ENCODE results near the gene PLD1. TPM values are rescaled to one million over a fixed set of nuclear protein-coding genes. Genes with fewer than 3 reads are reported as not detected.

Gene PLD1
- total RNA-seq, 4 donors from 2014 or later = 49.0 to 66.0 (median 55.1) TPM

DNA sequence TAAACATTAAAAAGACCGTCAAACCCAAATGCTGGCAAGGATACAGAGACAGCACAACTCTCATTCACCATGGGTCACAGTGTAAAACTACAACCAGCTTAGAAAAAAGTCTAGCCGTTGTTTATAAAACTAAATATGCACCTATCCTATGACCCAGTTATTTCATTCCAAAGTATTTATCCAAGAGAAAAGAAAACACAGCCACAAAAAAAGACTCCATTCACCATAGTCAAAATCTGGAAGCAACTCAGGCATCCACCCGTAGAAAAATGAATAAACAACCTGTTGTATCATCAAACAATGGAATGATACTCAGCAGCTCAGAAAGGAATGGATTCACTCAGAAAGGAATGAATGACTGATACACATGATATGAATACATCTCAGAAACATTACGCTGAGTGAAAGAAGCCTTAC, 28.6 kb downstream of the PLD1 start:
- Histone ChIP-seq H3K27me3 (no peaks in the 10 kb centered on the region), H3K27ac (no peak overlapping the region), H3K36me3 (no peaks in the 10 kb centered on the region), H3K4me3 (no peak overlapping the region), H3K4me1 (peaks cover 14% of the 10 kb centered on the region), H3K9me3 (no peaks in the 10 kb centered on the region)
- no peak for DNase-seq (ENCODE audit: low spot score in 2 of 2)
- TF ChIP-seq, protein P1, sequence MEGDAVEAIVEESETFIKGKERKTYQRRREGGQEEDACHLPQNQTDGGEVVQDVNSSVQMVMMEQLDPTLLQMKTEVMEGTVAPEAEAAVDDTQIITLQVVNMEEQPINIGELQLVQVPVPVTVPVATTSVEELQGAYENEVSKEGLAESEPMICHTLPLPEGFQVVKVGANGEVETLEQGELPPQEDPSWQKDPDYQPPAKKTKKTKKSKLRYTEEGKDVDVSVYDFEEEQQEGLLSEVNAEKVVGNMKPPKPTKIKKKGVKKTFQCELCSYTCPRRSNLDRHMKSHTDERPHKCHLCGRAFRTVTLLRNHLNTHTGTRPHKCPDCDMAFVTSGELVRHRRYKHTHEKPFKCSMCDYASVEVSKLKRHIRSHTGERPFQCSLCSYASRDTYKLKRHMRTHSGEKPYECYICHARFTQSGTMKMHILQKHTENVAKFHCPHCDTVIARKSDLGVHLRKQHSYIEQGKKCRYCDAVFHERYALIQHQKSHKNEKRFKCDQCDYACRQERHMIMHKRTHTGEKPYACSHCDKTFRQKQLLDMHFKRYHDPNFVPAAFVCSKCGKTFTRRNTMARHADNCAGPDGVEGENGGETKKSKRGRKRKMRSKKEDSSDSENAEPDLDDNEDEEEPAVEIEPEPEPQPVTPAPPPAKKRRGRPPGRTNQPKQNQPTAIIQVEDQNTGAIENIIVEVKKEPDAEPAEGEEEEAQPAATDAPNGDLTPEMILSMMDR (IDR thresholded peaks at IDR 0.05) = no peak
- TF ChIP-seq EP300 (IDR thresholded peaks at IDR 0.05) = no peak
- TF ChIP-seq POLR2AphosphoS5 (IDR thresholded peaks at IDR 0.05) = no peak
- TF ChIP-seq POLR2A (IDR thresholded peaks at IDR 0.05) = no peak
- WGBS = 75% methylated on average over 4 of the region's 4 CpGs

DNA sequence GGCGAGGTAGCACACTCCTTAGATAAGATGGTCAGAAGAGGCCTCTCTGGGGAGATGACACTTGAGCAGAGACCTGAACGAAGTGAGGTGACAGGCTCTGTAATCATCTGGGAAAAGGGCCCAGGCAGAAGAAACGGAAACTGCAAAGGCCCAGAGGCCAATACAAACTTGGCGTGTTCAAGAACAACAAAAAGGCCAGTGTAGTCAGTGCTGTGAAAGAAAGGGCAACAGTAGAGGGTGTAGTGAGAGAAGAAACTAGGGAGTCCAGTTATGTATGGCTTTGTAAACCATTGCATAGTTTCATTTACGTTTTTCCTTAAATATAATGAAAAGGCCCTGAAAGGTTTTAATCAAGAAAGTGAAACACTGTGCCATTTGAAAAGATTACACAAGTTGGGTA, 31.8 kb downstream of the PLD1 start:
- Histone ChIP-seq H3K27ac (no peak overlapping the region), H3K9me3 (no peaks in the 10 kb centered on the region), H3K36me3 (no peaks in the 10 kb centered on the region), H3K4me3 (no peak overlapping the region), H3K27me3 (no peaks in the 10 kb centered on the region), H3K4me1 (peaks cover 11% of the 10 kb centered on the region)
- no peak for DNase-seq (ENCODE audit: low spot score in 2 of 2)
- 80% methylated on average over 5 of the region's 5 CpGs for WGBS
- TF ChIP-seq POLR2AphosphoS5 (IDR thresholded peaks at IDR 0.05) (no peak), EP300 (IDR thresholded peaks at IDR 0.05) (no peak), POLR2A (IDR thresholded peaks at IDR 0.05) (no peak)
- TF ChIP-seq, protein P1 (IDR thresholded peaks at IDR 0.05) = no peak

DNA sequence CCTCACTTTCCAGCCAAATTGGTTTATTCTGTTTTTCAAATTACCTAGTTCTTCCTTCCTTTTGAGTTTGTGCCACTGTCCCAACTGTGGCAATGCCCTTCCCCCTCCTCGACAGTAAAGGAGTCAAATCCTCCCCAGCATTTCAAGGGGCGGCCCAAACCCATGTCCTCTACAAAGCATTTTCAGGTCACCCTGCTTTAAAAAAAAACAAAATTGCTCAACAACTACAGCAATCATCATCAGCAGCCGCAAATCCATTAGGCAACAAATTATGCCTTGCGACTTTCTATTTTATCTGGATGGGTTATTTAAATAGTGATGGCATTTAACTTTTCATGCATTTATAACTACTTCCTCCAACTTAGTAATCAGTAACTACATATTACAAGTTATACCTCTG, 32.7 kb downstream of the PLD1 start:
- Histone ChIP-seq H3K9me3 (no peaks in the 10 kb centered on the region), H3K4me1 (peaks cover 9% of the 10 kb centered on the region), H3K36me3 (no peaks in the 10 kb centered on the region), H3K4me3 (no peak overlapping the region), H3K27me3 (no peaks in the 10 kb centered on the region), H3K27ac (peak overlapping the region; percentile 25)
- 72% methylated on average over 4 of the region's 4 CpGs for WGBS
- no peak for DNase-seq (ENCODE audit: low spot score in 2 of 2)
- TF ChIP-seq EP300 (IDR thresholded peaks at IDR 0.05) = no peak
- no peak for TF ChIP-seq POLR2A (IDR thresholded peaks at IDR 0.05)
- TF ChIP-seq, protein P1 (IDR thresholded peaks at IDR 0.05) = no peak

DNA sequence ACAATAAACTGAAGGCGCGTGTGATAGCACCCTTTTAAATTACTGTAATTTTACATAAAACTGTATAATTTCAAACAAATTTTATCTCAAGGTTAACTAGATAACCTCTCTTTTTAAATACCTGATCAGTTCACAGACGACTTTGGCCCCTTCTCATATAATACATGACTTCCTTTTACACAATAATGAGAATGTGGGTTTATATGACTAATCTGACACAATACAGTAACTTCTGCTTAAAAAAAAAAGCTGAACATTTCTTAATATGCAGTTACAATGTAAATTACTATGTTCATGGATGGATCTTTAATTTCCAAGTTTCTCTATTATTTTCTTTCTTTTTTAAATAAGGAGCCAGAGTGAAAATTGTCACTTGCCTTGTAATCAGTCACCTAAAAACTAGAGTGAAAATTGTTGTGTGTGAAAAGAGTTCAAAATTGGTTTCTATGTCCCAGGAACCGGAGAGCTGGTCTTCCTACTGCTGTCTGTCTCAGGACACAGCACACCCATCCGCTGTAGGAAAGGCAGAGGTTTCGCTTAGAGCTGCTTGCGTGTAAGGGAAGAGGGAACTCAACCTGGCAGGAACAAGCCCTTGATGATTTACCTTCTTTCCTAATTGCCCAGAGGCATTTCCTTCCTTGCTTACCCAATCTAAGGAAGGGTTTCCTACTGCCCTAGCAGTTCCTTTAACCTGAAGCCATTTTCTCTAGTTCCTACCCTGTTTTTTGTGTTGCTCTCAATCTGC, 33.3 kb downstream of the PLD1 start:
- WGBS = 66% methylated on average over 7 of the region's 7 CpGs
- H3K4me1 ChIP-seq = peaks cover 15% of the 10 kb centered on the region

DNA sequence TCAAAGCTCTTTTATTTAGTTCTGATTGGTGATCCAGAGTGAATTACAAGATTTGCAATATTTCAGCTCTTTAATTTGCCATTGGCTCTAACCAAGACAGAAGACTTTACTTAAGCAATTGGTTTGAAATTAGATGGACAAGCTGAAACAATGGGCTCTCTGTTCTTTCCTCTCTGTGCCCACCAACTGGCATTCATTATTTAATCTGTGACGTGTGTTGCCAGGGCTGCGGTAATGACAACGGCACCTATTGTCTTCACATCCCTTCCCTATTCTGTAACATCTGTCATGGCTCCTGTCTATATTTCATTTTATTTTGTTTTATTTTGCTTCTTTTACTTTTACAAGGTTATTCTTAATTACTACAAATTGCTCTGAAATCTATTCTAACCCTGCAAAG, 33.9 kb downstream of the PLD1 start:
- no peaks in the 10 kb centered on the region for H3K36me3 ChIP-seq
- no peak for DNase-seq (ENCODE audit: low spot score in 2 of 2)
- no peak for TF ChIP-seq POLR2A (IDR thresholded peaks at IDR 0.05)
- TF ChIP-seq EP300 (IDR thresholded peaks at IDR 0.05) = no peak
- TF ChIP-seq, protein P1 (IDR thresholded peaks at IDR 0.05) = no peak
- no peak for TF ChIP-seq POLR2AphosphoS5 (IDR thresholded peaks at IDR 0.05)
- no peaks in the 10 kb centered on the region for H3K9me3 ChIP-seq
- H3K27ac ChIP-seq = peak overlapping the region; percentile 5
- H3K27me3 ChIP-seq = no peaks in the 10 kb centered on the region
- peaks cover 21% of the 10 kb centered on the region for H3K4me1 ChIP-seq
- H3K4me3 ChIP-seq = no peak overlapping the region
- WGBS = 48% methylated on average over 3 of the region's 3 CpGs

More for the DNA sequence above, 33.3 kb downstream of the PLD1 start:
- Histone ChIP-seq H3K27ac (peak overlapping the region; percentile 25), H3K36me3 (no peaks in the 10 kb centered on the region), H3K27me3 (no peaks in the 10 kb centered on the region), H3K9me3 (no peaks in the 10 kb centered on the region), H3K4me3 (no peak overlapping the region)
- TF ChIP-seq POLR2AphosphoS5 (IDR thresholded peaks at IDR 0.05) (no peak), EP300 (IDR thresholded peaks at IDR 0.05) (no peak), POLR2A (IDR thresholded peaks at IDR 0.05) (no peak)
- TF ChIP-seq, protein P1 (IDR thresholded peaks at IDR 0.05) = no peak
- DNase-seq (ENCODE audit: low spot score in 2 of 2) = no peak
